Nucleus accumbens (tissue), 56 donors: ENCODE results near the gene OR52H1.

Experiments
- DNase-seq, 56 donors: peaks; one replicate each; lab custom pipeline; 2025; lab: John Stamatoyannopoulos, UW

The OR52H1 gene

DNA sequence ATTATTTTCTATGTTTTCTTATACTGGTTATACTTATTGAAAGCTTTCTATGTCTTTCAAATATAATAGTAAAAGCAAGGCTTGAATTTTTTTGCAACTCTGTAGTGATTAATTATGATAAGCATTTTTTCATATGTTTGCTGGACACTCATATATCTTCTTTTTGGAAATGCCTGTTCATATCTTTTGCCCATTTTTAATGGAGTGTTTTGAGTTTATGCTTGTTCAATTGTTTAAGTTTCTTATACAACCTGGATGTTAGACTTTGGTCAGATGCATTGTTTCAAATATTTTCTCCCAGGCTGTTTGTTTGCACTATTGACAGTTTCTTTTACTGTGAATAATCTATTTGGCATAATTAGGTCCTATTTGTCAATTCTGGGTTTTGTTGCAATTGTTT lies 11.9 kb downstream of the OR52H1 start:
- no peak for DNase-seq

DNA sequence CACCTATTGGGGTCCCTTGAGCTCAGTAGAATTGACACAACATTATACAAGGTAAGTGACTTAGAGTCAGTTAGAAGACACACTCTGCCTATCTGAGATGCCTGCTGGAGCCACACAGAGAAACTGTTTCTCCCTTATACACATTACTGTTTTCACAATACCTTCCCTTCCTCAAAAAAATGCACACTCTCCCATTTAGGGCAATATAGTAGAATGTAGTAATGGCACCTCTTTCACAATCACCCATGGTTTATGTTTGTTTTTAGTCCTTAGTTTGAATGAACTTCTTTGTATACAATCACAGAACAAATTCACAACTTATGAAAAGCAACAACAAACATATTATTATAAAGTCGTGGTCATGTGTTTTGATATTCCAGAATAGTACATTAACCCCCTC lies 14.3 kb downstream of the OR52H1 start:
- DNase-seq, result no peak

DNA sequence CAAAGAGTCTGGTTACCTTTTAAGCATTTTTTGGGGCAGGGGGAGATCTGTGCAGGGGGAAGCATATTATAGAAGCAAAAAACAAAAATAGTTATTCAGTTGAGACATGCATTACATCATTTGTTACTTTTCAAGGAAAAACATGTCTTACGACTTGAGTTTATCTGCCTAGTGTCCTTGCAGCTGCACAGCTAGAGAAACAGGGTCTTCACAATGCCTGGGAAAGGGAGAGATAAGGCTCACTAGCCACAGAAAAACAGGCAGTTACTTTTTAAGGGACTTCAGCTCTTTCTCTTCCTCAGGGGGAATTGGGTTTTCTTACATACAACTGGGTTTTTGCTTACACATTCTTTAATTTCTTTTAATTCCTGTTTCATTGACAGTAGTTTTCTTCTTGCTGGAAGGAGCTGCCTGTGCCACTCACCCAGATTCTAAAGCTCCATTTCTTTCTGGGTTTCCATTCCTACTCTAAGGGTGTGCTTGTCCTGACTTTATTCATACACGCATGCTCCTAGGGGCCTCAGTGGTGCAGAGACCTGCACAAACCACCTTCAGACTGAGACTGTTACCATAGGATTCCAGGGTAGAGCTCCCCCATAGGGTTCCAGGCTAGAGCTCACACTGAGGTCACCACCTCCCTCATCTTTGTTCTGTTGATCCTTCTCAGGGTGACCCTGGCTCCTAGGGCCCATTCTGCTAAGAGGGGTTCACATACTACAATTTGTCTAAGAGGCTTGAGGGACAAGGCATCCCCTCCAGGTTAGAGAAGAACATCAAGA lies 17.1 kb downstream of the OR52H1 start:
- DNase-seq, result no peak

DNA sequence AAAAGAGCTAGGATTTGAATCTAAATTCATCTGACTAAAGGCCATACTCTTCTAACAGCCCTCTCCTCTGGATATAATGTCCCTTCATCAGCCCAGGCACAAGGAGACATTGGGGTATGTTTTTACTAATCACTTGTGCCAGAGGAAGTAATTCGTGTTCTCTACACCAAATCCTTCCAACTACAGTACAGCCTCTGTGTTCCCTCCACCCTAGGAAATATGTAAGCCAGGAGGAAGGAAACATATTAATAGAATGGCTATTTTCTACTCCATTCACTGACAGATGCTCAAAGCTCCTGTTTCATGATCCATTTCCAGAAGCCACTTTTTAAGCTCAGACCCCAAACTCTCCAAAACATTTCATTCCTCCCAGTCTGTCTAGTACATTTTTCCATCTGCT lies 19.8 kb downstream of the OR52H1 start:
- DNase-seq, result no peak

DNA sequence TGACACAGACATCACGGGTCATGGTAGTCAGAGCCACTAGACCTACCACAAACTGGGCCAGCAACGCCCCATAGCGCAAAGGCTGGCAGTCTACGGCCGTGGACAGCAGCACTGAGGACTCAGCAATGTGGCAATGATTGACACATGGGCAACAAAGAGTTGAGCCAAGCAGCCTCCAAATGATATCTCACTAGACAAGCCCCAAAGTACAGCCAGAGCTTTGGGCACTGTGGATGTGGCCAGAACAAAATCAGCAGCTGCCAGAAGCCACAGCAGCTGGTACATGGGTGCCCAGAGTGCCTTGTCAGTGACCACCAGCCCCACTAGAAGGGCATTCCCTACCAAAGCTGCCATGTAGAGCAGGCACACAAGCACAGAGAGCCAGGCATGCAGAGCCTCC lies 20.6 kb downstream of the OR52H1 start:
- no peak for DNase-seq

DNA sequence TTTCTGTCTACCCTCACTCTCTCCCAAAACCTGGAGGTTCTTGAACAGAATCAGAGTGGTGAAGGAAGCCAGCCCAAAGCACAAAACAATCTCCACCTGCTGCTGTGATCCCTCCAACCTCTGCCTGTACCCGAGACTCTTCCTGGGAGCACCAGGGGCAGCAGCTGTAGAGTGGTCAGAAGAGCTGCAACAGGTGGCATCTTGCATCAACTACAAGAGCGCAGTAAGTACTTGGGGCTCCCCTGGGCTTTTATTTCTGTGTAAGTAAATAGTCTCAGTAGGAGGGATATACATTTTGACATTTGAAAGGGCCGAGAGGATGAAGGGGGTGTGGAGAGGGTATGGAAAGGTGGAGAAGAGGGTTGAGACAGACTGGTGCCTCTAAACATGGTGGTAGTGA lies 23.6 kb downstream of the OR52H1 start:
- no peak for DNase-seq

DNA sequence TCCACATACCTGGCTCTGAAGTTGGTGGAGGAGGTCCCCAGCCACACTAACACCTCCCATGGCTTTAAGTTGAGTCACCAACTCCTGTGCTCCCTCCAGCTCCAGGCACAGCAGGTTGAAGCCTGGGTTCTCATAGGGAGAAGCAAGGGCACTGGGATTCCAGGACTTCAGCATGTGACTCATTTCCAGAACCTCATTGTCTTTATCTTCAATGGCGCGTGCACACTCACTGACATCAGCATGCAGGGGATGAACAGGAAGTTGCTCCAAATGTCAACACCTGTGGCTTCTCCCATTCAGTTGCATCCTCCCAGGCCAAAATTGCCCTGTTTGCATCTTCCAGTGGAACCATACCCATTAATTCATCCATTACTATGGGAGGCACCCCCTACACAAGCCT lies 26.0 kb downstream of the OR52H1 start:
- DNase-seq, result no peak

DNA sequence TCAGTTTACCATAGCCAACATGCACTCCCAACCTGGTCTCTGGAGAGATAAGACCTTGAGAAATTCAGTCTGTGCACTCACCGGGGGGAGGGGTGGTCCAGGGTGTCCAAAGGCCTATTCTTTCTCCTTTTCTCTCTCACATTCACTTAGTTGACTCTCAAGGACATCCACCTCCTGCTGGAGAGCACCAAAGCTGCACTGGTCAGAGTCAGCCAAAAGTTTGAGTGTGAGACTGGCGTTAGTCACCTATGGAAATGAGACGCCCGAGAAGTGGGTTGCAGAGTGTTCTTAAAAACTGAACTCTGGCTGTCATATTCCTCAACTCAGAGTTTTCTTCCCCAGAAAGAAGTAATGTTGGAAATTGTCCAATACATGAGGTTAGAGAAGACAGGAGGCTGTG lies 26.8 kb downstream of the OR52H1 start:
- no peak for DNase-seq

DNA sequence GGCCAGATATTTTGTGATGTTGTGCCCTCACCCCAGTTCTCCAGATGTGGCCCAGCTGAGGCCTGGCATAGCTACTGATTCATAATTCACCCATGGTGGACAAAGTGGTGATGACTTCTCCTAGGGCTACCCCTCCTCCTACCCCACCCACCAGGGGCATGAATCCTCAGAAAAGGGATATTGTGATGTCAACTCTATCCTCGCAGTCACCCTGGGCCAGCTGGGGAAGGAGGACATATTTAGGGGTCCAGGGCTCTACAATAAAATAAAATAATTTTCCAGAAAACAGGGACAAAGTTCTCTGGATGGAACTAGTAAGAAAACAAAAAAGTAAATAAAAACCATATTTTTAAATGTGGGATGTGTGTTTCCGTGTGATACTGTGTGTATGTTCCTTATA lies 31.7 kb downstream of the OR52H1 start, which contains the start of gene UBQLNL:
UBQLNL (minus strand) TSS at position 101 of the 400 bp plus-strand sequence. CDS start 258 bp downstream, outside the sequence.
- DNase-seq, result no peak

DNA sequence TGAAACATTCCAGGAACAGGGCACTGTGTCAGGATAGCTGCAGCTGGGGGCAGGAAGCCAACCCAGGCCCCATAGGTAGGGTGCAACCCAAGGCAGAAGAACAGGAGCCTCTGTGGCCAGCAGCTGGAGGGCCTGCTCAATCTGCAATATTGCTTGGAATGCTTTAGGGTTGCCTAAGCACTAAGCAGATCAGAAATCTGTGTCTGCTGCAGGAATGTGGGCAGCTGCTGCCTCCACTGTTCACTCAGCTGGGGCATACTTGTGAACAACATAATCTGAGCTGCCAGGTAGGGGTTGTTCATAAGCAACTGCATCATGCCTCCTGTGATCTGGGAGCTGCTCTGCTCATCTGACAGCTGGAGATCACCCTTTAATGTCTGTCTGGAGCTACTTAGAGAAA lies 33.5 kb downstream of the OR52H1 start:
- DNase-seq, result no peak

DNA sequence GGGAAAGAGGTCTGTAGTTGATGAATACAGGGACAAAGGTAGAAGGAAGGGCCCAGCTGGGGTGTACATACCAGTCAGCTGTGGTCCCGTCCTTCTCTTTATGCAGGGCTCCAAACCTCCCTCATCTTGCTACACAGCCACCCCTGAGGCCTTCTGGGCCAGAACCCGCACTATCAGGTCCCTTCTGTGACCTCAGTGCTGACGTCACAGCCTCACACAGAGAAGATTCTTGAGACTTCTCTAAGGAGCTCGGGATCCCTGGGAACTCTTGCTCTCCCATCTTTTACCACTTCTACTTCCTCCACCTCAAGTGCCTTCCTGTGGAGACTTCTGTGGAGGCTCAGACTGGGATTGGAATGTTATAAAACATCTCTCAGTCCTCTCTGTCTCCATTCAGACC lies 38.5 kb downstream of the OR52H1 start, which contains the start of gene UBQLN3:
UBQLN3 (minus strand) TSS at position 155 of the 400 bp plus-strand sequence. CDS start 399 bp downstream, outside the sequence.
- no peak for DNase-seq

DNA sequence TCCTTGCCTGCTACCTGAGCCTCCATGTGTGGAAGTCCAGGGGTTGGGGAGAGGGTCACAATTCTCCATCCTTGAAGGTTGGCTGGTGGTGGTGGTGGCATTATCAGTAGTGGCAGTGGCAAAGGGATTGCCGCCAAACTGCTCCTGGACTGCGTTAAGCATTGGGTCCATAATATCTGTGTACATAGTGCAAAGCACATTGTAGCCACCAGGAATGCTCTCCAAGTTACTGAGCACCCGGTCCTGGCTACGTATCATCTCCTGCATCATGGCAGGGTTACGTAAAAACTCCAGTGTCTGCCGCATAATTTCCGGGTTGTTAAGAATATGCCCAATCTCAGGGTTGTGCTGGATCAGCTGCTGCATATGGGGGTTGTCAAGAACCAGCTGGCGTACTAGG lies 39.7 kb downstream of the OR52H1 start:
- DNase-seq, result no peak

DNA sequence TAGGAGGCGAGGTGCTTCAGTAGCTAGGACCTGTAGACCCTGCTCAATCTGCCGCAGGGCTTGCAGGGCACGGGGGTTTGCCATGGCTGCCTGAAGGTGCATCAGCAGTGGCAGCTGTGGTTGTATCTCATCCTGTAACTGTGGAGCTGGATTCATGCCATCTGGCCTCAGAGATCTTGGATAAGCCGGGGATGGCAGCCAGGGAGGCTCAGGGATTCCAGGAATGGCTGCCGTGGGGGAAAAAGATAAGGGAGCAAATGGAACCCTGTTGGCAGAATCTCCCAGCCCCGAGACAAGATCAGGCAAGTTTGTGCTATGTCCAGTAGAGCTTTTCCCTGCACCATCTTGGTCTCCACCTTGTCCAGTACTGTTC lies 40.4 kb downstream of the OR52H1 start:
- DNase-seq, result no peak

DNA sequence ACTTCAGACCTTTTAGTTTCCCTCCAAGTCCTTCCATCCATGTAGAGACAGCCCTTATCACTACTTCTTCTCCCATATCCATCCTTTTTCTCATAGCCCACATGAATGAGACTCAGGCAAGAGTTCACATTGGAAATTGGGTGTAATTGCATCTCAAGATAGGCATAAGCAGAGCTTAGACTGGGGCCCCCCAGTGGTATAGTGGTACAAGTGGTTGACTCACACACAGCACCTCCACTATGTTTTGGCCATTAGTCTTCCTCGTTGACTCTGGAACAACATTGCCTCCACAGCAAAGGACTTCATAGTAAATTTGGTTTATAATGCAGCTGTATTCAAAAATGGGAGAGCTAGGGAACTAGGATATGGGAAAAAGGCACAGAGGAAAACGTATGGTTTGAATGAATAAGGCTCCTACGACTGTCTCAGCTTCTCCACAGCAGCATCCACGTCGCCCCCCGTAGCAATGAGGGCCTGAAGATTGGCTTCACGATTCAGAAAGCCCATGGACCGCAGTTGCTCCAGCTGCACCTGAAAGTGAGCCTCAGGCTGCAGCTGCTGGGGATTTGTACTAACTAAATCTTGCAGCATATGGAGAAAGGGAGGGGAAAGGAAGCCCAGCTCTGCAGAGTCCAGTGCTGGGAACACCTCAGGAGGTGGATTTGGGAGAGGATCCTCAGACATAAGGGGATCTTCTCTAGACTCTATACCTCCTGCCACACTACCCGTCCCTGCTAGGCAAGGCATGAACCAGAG lies 41.0 kb downstream of the OR52H1 start:
- DNase-seq, result no peak

DNA sequence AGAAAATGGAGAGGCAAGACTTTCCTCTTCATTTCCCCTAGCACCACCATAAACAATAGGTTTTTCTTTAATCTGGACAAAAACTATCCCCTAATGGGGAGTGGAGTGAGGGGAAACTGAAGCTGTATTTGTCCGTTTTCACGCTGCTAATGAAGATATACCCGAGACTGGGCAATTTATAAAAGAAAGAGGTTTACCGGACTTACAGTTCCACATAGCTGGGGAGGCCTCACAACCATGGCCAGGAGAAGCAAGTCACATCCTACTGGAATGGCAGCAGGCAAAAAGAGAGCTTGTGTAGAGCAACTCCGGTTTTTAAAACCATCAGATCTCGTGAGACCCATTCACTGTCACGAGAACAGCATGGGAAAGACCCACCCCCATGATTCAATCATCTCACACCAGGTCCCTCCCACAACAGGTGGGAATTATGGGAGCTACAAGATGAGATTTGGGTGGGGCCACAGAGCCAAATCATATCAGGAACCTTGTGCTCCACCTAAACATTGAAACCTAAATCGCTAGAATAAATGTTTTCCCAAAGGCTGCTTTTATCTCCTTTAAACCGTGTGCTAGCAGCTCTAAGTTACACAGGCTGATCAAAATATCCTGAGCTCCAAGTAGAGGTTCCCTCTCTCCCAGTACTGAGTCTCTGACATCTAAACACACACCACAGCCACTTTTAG lies 42.8 kb downstream of the OR52H1 start:
- DNase-seq, result no peak

DNA sequence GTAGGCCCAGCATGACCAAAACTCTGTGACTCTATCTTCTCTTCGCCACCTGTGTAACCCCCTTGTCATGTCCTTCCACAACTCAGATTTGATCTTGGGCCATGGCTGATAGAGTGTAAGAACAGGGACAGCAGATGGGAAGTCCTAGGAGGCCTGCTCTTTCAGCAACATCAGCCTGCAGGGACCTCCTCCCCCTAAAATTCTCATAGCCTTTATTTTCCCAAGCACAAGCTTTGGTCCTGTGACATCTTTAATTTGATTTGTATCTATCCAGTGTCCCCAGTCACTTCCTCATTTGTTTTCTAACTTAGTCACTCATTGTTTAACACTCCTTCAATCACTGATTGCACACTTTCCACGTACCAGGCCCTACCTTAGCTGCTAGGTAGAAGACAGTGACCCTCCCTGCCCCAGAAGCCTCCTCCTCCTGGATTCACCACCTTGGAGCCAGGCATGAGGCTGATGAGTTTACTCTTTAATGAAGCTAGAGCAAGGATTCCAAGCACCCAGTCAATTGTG lies 43.9 kb downstream of the OR52H1 start:
- DNase-seq, result no peak

DNA sequence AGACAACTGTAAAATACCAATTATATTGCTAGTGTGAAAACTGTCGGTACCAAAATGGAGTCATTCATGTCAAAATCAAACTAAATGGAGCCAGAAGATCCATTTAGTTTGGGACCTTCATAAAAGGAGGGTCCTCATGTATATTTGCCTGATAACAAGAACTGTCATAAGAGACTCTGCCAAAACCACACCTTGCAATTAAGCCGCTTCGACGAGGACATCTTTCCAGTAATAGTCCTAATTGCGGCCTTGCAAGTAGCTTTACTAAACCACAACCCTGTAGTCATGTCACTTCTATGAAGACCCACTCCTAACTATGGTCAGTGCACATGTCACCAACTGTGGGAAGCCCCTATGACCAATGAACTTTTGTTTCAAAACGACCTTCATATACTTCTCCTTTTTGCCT lies 47.9 kb downstream of the OR52H1 start:
- no peak for DNase-seq

DNA sequence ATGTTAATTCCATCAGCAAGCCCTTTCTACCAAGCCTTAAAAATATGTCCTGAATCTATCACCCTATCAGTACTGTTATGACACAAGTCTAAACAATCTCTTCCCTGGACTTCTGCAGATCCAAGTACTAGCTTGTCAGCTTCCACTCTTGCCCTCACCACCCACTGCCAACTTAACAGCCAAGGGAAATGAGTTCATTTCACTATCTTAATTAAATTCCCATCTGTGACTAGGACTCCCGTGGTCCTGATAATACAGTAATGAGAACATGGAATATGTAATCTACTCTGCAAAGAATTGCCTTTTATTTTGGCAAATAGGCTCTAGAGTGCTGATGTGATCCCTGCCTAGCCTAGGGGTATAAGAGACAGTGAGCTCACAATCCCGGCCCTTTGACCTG lies 48.7 kb downstream of the OR52H1 start:
- no peak for DNase-seq
